SHP77 treated with DMSO at 0.1 percent for 48 hours (cell line): ENCODE results near the gene KMO.

Experiments used
- DNase-seq: peaks from one replicate; lab custom pipeline; 2025; lab: John Stamatoyannopoulos, UW

The KMO gene

GRCh38 chr1:241630005-241630404, 97.8 kb downstream of the KMO start:
- DNase-seq, result no peak

GRCh38 chr1:241630476-241630875, 98.3 kb downstream of the KMO start:
- DNase-seq, result no peak

- no peak for DNase-seq
Measured at GRCh38 chr1:241630899-241631298, 98.7 kb downstream of the KMO start.

- no peak for DNase-seq
Measured at GRCh38 chr1:241631674-241632073, 99.5 kb downstream of the KMO start.

GRCh38 chr1:241632987-241633386, 100.8 kb downstream of the KMO start:
- no peak for DNase-seq

- no peak for DNase-seq
Measured at GRCh38 chr1:241635556-241636152, 103.5 kb downstream of the KMO start.

- DNase-seq, result no peak
Measured at GRCh38 chr1:241636291-241636690, 104.1 kb downstream of the KMO start.

GRCh38 chr1:241637046-241637590, 104.9 kb downstream of the KMO start:
- DNase-seq, result no peak

GRCh38 chr1:241637604-241638003, 105.4 kb downstream of the KMO start:
- DNase-seq, result no peak

GRCh38 chr1:241638099-241638682, 106.0 kb downstream of the KMO start:
- no peak for DNase-seq

GRCh38 chr1:241638909-241639622, 106.9 kb downstream of the KMO start:
- DNase-seq, result no peak

GRCh38 chr1:241639623-241640148, 107.5 kb downstream of the KMO start:
- DNase-seq, result no peak

- peak; percentile 77 for DNase-seq
Measured at GRCh38 chr1:241640149-241640866, 108.1 kb downstream of the KMO start, which contains the start of the genes CHML and OPN3. TSS of gene CHML (minus strand) at chr1:241640369. CDS start at chr1:241635766, 4,603 bp downstream. TSS of gene OPN3 (minus strand) at chr1:241640369. CDS start at chr1:241640254, 115 bp downstream.

GRCh38 chr1:241640867-241641622, 108.9 kb downstream of the KMO start:
- DNase-seq, result peak; percentile 12

GRCh38 chr1:241641773-241642592, 109.8 kb downstream of the KMO start:
- no peak for DNase-seq

GRCh38 chr1:241642593-241642944, 110.4 kb downstream of the KMO start:
- no peak for DNase-seq

GRCh38 chr1:241644259-241644658, 112.1 kb downstream of the KMO start:
- DNase-seq, result no peak

GRCh38 chr1:241645199-241645598, 113.0 kb downstream of the KMO start:
- no peak for DNase-seq
